SHP77 treated with DMSO at 0.1 percent for 48 hours (cell line): ENCODE measurements around the gene PMPCA.

ENCODE experiments used
- DNase-seq: peaks from one replicate; lab custom pipeline; 2025; lab: John Stamatoyannopoulos, UW

PMPCA gene

GRCh38 chr9:136373300-136374182 is 36.9 kb upstream of the PMPCA start, which contains the start of gene CARD9:
CARD9 (minus strand) TSS chr9:136373669; CDS start chr9:136372078, 1,591 bp downstream.
- DNase-seq: no peak

- no peak for DNase-seq
Observed at GRCh38 chr9:136374183-136374575, 36.3 kb upstream of the PMPCA start.

- no peak for DNase-seq
Observed at GRCh38 chr9:136375096-136375495, 35.4 kb upstream of the PMPCA start.

- DNase-seq: no peak
Observed at GRCh38 chr9:136376457-136376856, 34.0 kb upstream of the PMPCA start.

GRCh38 chr9:136377341-136378169 is 32.9 kb upstream of the PMPCA start:
- no peak for DNase-seq

- DNase-seq: no peak
Observed at GRCh38 chr9:136378170-136379002, 32.1 kb upstream of the PMPCA start.

- no peak for DNase-seq
Observed at GRCh38 chr9:136379003-136379287, 31.5 kb upstream of the PMPCA start.

GRCh38 chr9:136379401-136379800 is 31.1 kb upstream of the PMPCA start:
- no peak for DNase-seq

GRCh38 chr9:136379891-136380290 is 30.6 kb upstream of the PMPCA start:
- no peak for DNase-seq

GRCh38 chr9:136380381-136380780 is 30.1 kb upstream of the PMPCA start:
- DNase-seq: no peak

- DNase-seq: no peak
Observed at GRCh38 chr9:136381311-136381710, 29.1 kb upstream of the PMPCA start.

GRCh38 chr9:136381966-136382513 is 28.4 kb upstream of the PMPCA start:
- no peak for DNase-seq

GRCh38 chr9:136383436-136383835 is 27.0 kb upstream of the PMPCA start:
- DNase-seq: no peak

- no peak for DNase-seq
Observed at GRCh38 chr9:136385015-136385414, 25.4 kb upstream of the PMPCA start.

GRCh38 chr9:136386018-136386417 is 24.4 kb upstream of the PMPCA start:
- DNase-seq: no peak

GRCh38 chr9:136387217-136387616 is 23.2 kb upstream of the PMPCA start:
- no peak for DNase-seq

GRCh38 chr9:136389396-136389795 is 21.1 kb upstream of the PMPCA start:
- DNase-seq: no peak

GRCh38 chr9:136391737-136392537 is 18.5 kb upstream of the PMPCA start:
- DNase-seq: no peak

GRCh38 chr9:136392538-136393449 is 17.7 kb upstream of the PMPCA start:
- no peak for DNase-seq

- DNase-seq: no peak
Observed at GRCh38 chr9:136393531-136393930, 16.9 kb upstream of the PMPCA start.
